ENCODE data around the gene TAPBP. TPM values are rescaled to one million over a fixed set of nuclear protein-coding genes. Genes with fewer than 3 reads are reported as not detected.

TAPBP gene
- polyA plus RNA-seq, 1 donor: 90.9 TPM

Other genes starting within 250 kb of the TAPBP start
- 163 TPM for gene HLA-DPA1, start 240.4 kb downstream of the TAPBP start, polyA plus RNA-seq
- gene HLA-DPB1, start 238.1 kb downstream of the TAPBP start, polyA plus RNA-seq: 75.0 TPM
- gene COL11A2, start 121.6 kb downstream of the TAPBP start, polyA plus RNA-seq: 5.3 TPM
- gene RXRB, start 113.4 kb downstream of the TAPBP start, polyA plus RNA-seq: 45.5 TPM
- 95.2 TPM for gene SLC39A7, start 113.2 kb downstream of the TAPBP start, polyA plus RNA-seq
- 35.9 TPM for gene HSD17B8, start 109.4 kb downstream of the TAPBP start, polyA plus RNA-seq
- 43.2 TPM for gene RING1, start 105.6 kb downstream of the TAPBP start, polyA plus RNA-seq
- 59.8 TPM for gene VPS52, start 42.2 kb downstream of the TAPBP start, polyA plus RNA-seq
- gene RPS18, start 42.0 kb downstream of the TAPBP start, polyA plus RNA-seq: 5,002 TPM
- gene B3GALT4, start 37.0 kb downstream of the TAPBP start, polyA plus RNA-seq: 5.7 TPM
- 37.7 TPM for gene WDR46, start 24.8 kb downstream of the TAPBP start, polyA plus RNA-seq
- 80.5 TPM for gene PFDN6, start 24.5 kb downstream of the TAPBP start, polyA plus RNA-seq
- 73.4 TPM for gene RGL2, start 15.1 kb downstream of the TAPBP start, polyA plus RNA-seq
- gene ZBTB22, start 3.7 kb upstream of the TAPBP start, polyA plus RNA-seq: 16.7 TPM
- gene DAXX, start 8.9 kb upstream of the TAPBP start, polyA plus RNA-seq: 33.9 TPM
- 18.4 TPM for gene KIFC1, start 77.7 kb upstream of the TAPBP start, polyA plus RNA-seq
- 50.1 TPM for gene PHF1, start 96.9 kb upstream of the TAPBP start, polyA plus RNA-seq
- gene CUTA, start 104.0 kb upstream of the TAPBP start, polyA plus RNA-seq: 229 TPM
- gene SYNGAP1, start 106.0 kb upstream of the TAPBP start, polyA plus RNA-seq: 21.0 TPM
- gene ZBTB9, start 140.5 kb upstream of the TAPBP start, polyA plus RNA-seq: 9.9 TPM